ENCODE measurements around the gene SLC24A4.
"Not testable (repeated sequence)": the region's sequence is repeated elsewhere in the genome, so short reads cannot be mapped to it uniquely, and the experiment has no call there.

The SLC24A4 gene

GRCh38 chr14:92536231-92536630, 213.3 kb downstream of the SLC24A4 start:
- peak; percentile 49 for DNase-seq (ENCODE audit: low read depth)

GRCh38 chr14:92538412-92538985, 215.5 kb downstream of the SLC24A4 start:
- Histone ChIP-seq H3K9me3 (ENCODE audit: control insufficient read depth, low read length) (no peaks in the 10 kb centered on the region), H3K4me1 (ENCODE audit: control insufficient read depth, insufficient read depth, low read length) (peaks cover 24% of the 10 kb centered on the region), H3K27me3 (replicated peaks; ENCODE audit: control insufficient read depth, insufficient read depth, low read length) (no peaks in the 10 kb centered on the region), H3K4me3 (ENCODE audit: low read length) (no peak overlapping the region), H3K9ac (ENCODE audit: low read length) (no peak overlapping the region), H3K36me3 (ENCODE audit: control insufficient read depth, insufficient read depth, low read length, severe bottlenecking) (no peaks in the 10 kb centered on the region)
- no peak for DNase-seq (ENCODE audit: low read depth)

More at GRCh38 chr14:92536231-92536630, 213.3 kb downstream of the SLC24A4 start:
- not testable (repeated sequence) for H3K9me3 ChIP-seq (ENCODE audit: control insufficient read depth, low read length); H3K4me3 ChIP-seq (ENCODE audit: low read length); H3K36me3 ChIP-seq (ENCODE audit: control insufficient read depth, insufficient read depth, low read length, severe bottlenecking); H3K9ac ChIP-seq (ENCODE audit: low read length); H3K27me3 ChIP-seq (replicated peaks; ENCODE audit: control insufficient read depth, insufficient read depth, low read length)
- peaks cover 23% of the 10 kb centered on the region for H3K4me1 ChIP-seq (ENCODE audit: control insufficient read depth, insufficient read depth, low read length)

GRCh38 chr14:92539419-92539818, 216.5 kb downstream of the SLC24A4 start:
- no peaks in the 10 kb centered on the region for H3K36me3 ChIP-seq (ENCODE audit: control insufficient read depth, insufficient read depth, low read length, severe bottlenecking)
- no peak for DNase-seq (ENCODE audit: low read depth)

DNA sequence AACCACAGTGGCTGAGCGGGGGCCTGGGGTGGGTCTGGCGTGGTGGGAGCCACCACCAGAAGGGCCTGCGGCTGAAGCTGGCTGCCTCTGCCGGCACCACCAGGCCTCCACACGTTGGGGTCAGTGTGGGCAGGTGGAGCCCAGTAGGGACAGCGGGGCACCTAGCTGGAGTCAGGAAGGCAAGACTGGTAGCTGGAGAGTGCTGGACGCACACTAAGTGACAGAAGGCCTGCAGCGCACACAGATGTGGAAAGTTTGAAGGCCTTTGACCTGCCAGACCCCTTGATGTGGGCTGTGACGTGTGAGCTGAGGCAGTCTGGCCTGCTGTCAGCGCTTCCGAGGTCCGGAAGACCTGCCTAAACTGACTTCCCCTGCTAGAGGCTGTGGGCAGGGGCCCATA, 216.9 kb downstream of the SLC24A4 start:
- Histone ChIP-seq H3K9me3 (ENCODE audit: control insufficient read depth, low read length) (no peaks in the 10 kb centered on the region), H3K27me3 (replicated peaks; ENCODE audit: control insufficient read depth, insufficient read depth, low read length) (no peaks in the 10 kb centered on the region), H3K36me3 (ENCODE audit: control insufficient read depth, insufficient read depth, low read length, severe bottlenecking) (no peaks in the 10 kb centered on the region), H3K4me3 (ENCODE audit: low read length) (no peak overlapping the region), H3K9ac (ENCODE audit: low read length) (peak overlapping the region; percentile 47), H3K4me1 (ENCODE audit: control insufficient read depth, insufficient read depth, low read length) (peaks cover 24% of the 10 kb centered on the region)
- no peak for DNase-seq (ENCODE audit: low read depth)

More at GRCh38 chr14:92539419-92539818, 216.5 kb downstream of the SLC24A4 start:
- no peaks in the 10 kb centered on the region for H3K27me3 ChIP-seq (replicated peaks; ENCODE audit: control insufficient read depth, insufficient read depth, low read length)
- peak overlapping the region; percentile 47 for H3K9ac ChIP-seq (ENCODE audit: low read length)
- no peaks in the 10 kb centered on the region for H3K9me3 ChIP-seq (ENCODE audit: control insufficient read depth, low read length)
- peaks cover 24% of the 10 kb centered on the region for H3K4me1 ChIP-seq (ENCODE audit: control insufficient read depth, insufficient read depth, low read length)
- H3K4me3 ChIP-seq (ENCODE audit: low read length) = no peak overlapping the region

GRCh38 chr14:92540472-92541048, 217.6 kb downstream of the SLC24A4 start:
- Histone ChIP-seq H3K9me3 (ENCODE audit: control insufficient read depth, low read length) (no peaks in the 10 kb centered on the region), H3K4me1 (ENCODE audit: control insufficient read depth, insufficient read depth, low read length) (peaks cover 24% of the 10 kb centered on the region), H3K4me3 (ENCODE audit: low read length) (peak overlapping the region; percentile 31), H3K9ac (ENCODE audit: low read length) (peak overlapping the region; percentile 47), H3K27me3 (replicated peaks; ENCODE audit: control insufficient read depth, insufficient read depth, low read length) (no peaks in the 10 kb centered on the region), H3K36me3 (ENCODE audit: control insufficient read depth, insufficient read depth, low read length, severe bottlenecking) (no peaks in the 10 kb centered on the region)
- peak; percentile 99 for DNase-seq (ENCODE audit: low read depth)

- no peaks in the 10 kb centered on the region for H3K36me3 ChIP-seq (ENCODE audit: control insufficient read depth, insufficient read depth, low read length, severe bottlenecking)
- H3K4me3 ChIP-seq (ENCODE audit: low read length) = no peak overlapping the region
- no peak for DNase-seq (ENCODE audit: low read depth)
- no peak overlapping the region for H3K9ac ChIP-seq (ENCODE audit: low read length)
- H3K9me3 ChIP-seq (ENCODE audit: control insufficient read depth, low read length) = no peaks in the 10 kb centered on the region
- H3K27me3 ChIP-seq (replicated peaks; ENCODE audit: control insufficient read depth, insufficient read depth, low read length) = no peaks in the 10 kb centered on the region
- H3K4me1 ChIP-seq (ENCODE audit: control insufficient read depth, insufficient read depth, low read length) = peaks cover 19% of the 10 kb centered on the region
Observed at GRCh38 chr14:92542766-92543554, 220.0 kb downstream of the SLC24A4 start.

DNA sequence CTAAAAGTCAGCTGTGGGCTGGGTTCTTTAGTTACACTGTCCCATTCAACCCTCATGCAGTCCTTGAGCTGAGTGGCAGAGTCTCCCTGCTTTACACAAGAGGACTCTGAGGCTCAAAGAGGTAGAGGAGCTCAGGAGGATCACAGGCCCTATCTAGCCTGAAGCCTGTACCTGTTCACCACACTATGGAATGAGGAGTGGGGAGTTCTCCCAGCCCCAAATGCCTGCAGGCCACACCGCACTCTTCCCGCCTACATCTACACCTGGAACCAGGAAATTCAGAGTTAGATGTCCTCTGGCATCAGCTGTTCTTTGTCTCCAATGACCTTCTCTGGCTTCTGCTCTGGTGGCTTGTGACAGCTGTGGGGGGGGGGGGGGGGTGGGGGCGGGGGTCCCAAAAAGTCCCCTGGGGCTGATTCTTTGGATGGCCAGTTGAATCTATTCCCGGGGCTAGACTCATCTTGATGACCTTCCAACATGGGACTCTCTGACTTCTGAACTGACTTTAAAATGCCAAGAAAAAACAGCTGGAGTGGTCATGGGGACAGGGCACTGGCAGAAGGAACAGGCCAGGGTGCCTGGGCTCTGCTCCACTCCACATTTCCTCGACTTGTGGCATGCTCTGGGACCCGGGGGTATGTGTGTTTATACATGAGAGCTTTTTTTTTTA, 221.2 kb downstream of the SLC24A4 start:
- no peak for DNase-seq (ENCODE audit: low read depth)
- no peak overlapping the region for H3K9ac ChIP-seq (ENCODE audit: low read length)
- no peaks in the 10 kb centered on the region for H3K36me3 ChIP-seq (ENCODE audit: control insufficient read depth, insufficient read depth, low read length, severe bottlenecking)
- peaks cover 19% of the 10 kb centered on the region for H3K4me1 ChIP-seq (ENCODE audit: control insufficient read depth, insufficient read depth, low read length)
- H3K9me3 ChIP-seq (ENCODE audit: control insufficient read depth, low read length) = no peaks in the 10 kb centered on the region
- no peaks in the 10 kb centered on the region for H3K27me3 ChIP-seq (replicated peaks; ENCODE audit: control insufficient read depth, insufficient read depth, low read length)
- H3K4me3 ChIP-seq (ENCODE audit: low read length) = no peak overlapping the region

DNA sequence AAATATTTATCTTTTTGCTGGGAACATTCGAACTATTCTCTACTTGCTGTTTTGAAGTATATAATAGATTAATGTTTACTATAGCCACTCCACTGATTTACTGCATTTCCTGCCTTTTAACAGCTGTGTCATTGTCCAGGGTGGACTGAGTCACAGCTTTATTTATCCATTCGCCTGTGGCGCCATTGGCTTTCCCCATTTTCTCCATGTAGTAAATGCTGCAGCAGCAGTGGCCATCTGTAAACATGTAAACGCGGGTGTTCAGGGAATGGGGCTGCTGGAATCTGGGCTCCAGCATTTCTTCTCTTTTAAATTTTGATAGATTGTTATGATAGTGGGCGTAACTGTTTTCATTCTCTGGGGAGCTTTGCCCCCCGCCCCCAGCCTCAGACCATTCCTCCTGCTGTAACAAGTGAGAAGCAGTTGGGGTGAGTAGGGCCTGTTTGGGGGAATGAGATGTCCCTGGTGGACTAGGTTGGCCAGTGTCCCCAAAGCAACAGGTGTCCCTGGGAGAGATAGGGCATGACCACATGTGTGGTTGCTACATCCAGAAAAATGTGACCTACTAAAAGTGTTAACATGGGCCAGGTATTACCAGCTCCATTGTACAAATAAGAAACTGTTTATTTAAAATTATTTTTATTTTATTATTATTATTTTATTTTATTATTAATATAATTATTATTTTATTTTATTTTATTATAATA, 223.5 kb downstream of the SLC24A4 start:
- H3K4me3 ChIP-seq (ENCODE audit: low read length) = no peak overlapping the region
- no peak overlapping the region for H3K9ac ChIP-seq (ENCODE audit: low read length)
- no peaks in the 10 kb centered on the region for H3K36me3 ChIP-seq (ENCODE audit: control insufficient read depth, insufficient read depth, low read length, severe bottlenecking)
- peaks cover 11% of the 10 kb centered on the region for H3K4me1 ChIP-seq (ENCODE audit: control insufficient read depth, insufficient read depth, low read length)
- DNase-seq (ENCODE audit: low read depth) = no peak
- H3K27me3 ChIP-seq (replicated peaks; ENCODE audit: control insufficient read depth, insufficient read depth, low read length) = no peaks in the 10 kb centered on the region
- H3K9me3 ChIP-seq (ENCODE audit: control insufficient read depth, low read length) = no peaks in the 10 kb centered on the region

- Histone ChIP-seq H3K4me3 (ENCODE audit: low read length) (no peak overlapping the region), H3K9ac (ENCODE audit: low read length) (no peak overlapping the region), H3K9me3 (ENCODE audit: control insufficient read depth, low read length) (no peaks in the 10 kb centered on the region), H3K27me3 (replicated peaks; ENCODE audit: control insufficient read depth, insufficient read depth, low read length) (no peaks in the 10 kb centered on the region), H3K36me3 (ENCODE audit: control insufficient read depth, insufficient read depth, low read length, severe bottlenecking) (no peaks in the 10 kb centered on the region), H3K4me1 (ENCODE audit: control insufficient read depth, insufficient read depth, low read length) (peaks cover 24% of the 10 kb centered on the region)
- no peak for DNase-seq (ENCODE audit: low read depth)
Observed at GRCh38 chr14:92549105-92549858, 226.3 kb downstream of the SLC24A4 start.

DNA sequence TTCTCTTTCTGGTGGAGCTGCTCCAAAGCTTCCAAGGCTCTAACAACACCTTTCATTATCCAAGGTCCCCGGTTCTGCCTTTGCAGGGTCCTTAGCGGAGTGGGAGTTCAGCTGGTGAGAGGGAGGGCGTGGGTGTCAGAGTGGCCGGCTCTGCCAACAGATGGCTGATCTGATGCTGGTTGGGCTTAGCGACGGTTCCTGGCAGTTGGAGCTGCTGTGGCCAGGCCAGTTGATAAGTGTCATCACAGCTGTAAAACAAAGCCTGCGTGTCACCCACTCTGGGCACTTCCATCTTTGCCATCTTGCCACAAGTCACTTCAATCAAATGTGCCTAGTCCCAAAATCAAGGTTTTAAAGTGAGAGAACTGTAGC, 226.9 kb downstream of the SLC24A4 start:
- H3K27me3 ChIP-seq (replicated peaks; ENCODE audit: control insufficient read depth, insufficient read depth, low read length) = no peaks in the 10 kb centered on the region
- H3K4me3 ChIP-seq (ENCODE audit: low read length) = no peak overlapping the region
- no peak for DNase-seq (ENCODE audit: low read depth)
- peaks cover 25% of the 10 kb centered on the region for H3K4me1 ChIP-seq (ENCODE audit: control insufficient read depth, insufficient read depth, low read length)
- H3K9ac ChIP-seq (ENCODE audit: low read length) = no peak overlapping the region
- no peaks in the 10 kb centered on the region for H3K9me3 ChIP-seq (ENCODE audit: control insufficient read depth, low read length)
- no peaks in the 10 kb centered on the region for H3K36me3 ChIP-seq (ENCODE audit: control insufficient read depth, insufficient read depth, low read length, severe bottlenecking)

All from adipocyte (in vitro differentiated cells).